ENCODE data around the gene SLC4A4.

Gene SLC4A4

DNA sequence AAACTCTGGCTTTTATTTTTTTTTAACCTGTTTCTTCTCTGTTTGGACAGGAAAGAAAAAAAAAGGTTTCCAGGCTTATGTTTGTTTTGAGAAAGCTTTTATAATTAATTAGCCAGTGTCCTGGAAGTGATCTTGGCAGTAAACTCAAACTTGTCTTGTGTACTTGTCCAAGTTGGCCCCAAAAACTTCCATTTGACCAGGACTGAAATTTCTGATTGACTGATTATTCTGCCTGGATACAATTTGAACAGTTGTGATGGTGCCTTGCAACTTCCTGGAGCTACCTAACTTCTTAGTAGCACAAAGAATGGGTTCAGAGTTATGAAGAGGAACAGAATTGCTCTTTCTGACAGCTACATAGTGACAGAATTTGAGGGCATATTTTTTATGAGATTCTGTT lies 62.0 kb downstream of the SLC4A4 start:
- H3K4me2 ChIP-seq (ENCODE audit: low read depth, low read length, poor library complexity, severe bottlenecking) = no peak overlapping the region
- H3K27ac ChIP-seq (ENCODE audit: low read depth, low read length) = no peak overlapping the region
- H3K9ac ChIP-seq (ENCODE audit: low read length) = no peak overlapping the region
- H2AFZ ChIP-seq (ENCODE audit: low read depth, low read length, severe bottlenecking) = no peak overlapping the region
- H3K4me3 ChIP-seq (ENCODE audit: insufficient read depth, low read length, poor library complexity, severe bottlenecking) = no peak overlapping the region
- H3F3A ChIP-seq (ENCODE audit: insufficient read depth) = no peaks in the 10 kb centered on the region
- no peaks in the 10 kb centered on the region for H3K9me2 ChIP-seq (replicated peaks; ENCODE audit: insufficient read depth, low read length)
- H3K79me2 ChIP-seq (ENCODE audit: insufficient read depth, low read length) = no peaks in the 10 kb centered on the region
- H4K20me1 ChIP-seq (ENCODE audit: low read depth, low read length) = no peaks in the 10 kb centered on the region
- H3K36me3 ChIP-seq (ENCODE audit: low read length) = no peaks in the 10 kb centered on the region
- H3K9me3 ChIP-seq (ENCODE audit: insufficient read depth, low read length) = no peaks in the 10 kb centered on the region
- no peaks in the 10 kb centered on the region for H3K27me3 ChIP-seq (ENCODE audit: low read length)
- no peak for TF ChIP-seq EZH2phosphoT487 (conservative IDR thresholded peaks at IDR 0.05; ENCODE audit: low read length)
- TF ChIP-seq, protein P1, sequence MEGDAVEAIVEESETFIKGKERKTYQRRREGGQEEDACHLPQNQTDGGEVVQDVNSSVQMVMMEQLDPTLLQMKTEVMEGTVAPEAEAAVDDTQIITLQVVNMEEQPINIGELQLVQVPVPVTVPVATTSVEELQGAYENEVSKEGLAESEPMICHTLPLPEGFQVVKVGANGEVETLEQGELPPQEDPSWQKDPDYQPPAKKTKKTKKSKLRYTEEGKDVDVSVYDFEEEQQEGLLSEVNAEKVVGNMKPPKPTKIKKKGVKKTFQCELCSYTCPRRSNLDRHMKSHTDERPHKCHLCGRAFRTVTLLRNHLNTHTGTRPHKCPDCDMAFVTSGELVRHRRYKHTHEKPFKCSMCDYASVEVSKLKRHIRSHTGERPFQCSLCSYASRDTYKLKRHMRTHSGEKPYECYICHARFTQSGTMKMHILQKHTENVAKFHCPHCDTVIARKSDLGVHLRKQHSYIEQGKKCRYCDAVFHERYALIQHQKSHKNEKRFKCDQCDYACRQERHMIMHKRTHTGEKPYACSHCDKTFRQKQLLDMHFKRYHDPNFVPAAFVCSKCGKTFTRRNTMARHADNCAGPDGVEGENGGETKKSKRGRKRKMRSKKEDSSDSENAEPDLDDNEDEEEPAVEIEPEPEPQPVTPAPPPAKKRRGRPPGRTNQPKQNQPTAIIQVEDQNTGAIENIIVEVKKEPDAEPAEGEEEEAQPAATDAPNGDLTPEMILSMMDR (IDR thresholded peaks at IDR 0.05; ENCODE audit: insufficient read depth, low read length, poor library complexity, severe bottlenecking) = no peak

DNA sequence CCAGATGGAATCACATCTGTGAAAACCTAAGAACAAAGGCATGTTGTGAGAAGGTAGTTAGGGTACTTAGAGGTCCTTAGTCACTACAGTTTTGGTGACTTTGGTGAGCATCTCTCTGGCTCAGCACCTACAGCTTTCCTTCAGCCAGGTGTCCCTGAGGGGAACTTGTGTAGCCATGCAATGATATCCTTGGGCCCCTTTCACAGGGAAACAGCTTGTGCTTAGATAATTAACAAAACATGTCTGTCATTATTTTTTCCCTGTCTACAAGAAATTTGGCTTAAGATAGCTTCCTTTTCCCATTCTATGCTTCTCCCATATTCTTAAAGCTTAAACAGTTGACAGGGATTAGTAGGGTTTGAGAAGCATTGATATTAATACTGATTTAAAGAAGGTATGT lies 63.8 kb downstream of the SLC4A4 start:
- no peak for TF ChIP-seq EZH2phosphoT487 (conservative IDR thresholded peaks at IDR 0.05; ENCODE audit: low read length)
- TF ChIP-seq, protein P1 (IDR thresholded peaks at IDR 0.05; ENCODE audit: insufficient read depth, low read length, poor library complexity, severe bottlenecking) = no peak
- no peaks in the 10 kb centered on the region for H3K79me2 ChIP-seq (ENCODE audit: insufficient read depth, low read length)
- H3K9me2 ChIP-seq (replicated peaks; ENCODE audit: insufficient read depth, low read length) = no peaks in the 10 kb centered on the region
- no peak overlapping the region for H3K27ac ChIP-seq (ENCODE audit: low read depth, low read length)
- H2AFZ ChIP-seq (ENCODE audit: low read depth, low read length, severe bottlenecking) = no peak overlapping the region
- H3K36me3 ChIP-seq (ENCODE audit: low read length) = no peaks in the 10 kb centered on the region
- no peaks in the 10 kb centered on the region for H3F3A ChIP-seq (ENCODE audit: insufficient read depth)
- H3K9ac ChIP-seq (ENCODE audit: low read length) = no peak overlapping the region
- no peaks in the 10 kb centered on the region for H3K9me3 ChIP-seq (ENCODE audit: insufficient read depth, low read length)
- no peak overlapping the region for H3K4me3 ChIP-seq (ENCODE audit: insufficient read depth, low read length, poor library complexity, severe bottlenecking)
- H4K20me1 ChIP-seq (ENCODE audit: low read depth, low read length) = no peaks in the 10 kb centered on the region
- no peak overlapping the region for H3K4me2 ChIP-seq (ENCODE audit: low read depth, low read length, poor library complexity, severe bottlenecking)
- no peaks in the 10 kb centered on the region for H3K27me3 ChIP-seq (ENCODE audit: low read length)

DNA sequence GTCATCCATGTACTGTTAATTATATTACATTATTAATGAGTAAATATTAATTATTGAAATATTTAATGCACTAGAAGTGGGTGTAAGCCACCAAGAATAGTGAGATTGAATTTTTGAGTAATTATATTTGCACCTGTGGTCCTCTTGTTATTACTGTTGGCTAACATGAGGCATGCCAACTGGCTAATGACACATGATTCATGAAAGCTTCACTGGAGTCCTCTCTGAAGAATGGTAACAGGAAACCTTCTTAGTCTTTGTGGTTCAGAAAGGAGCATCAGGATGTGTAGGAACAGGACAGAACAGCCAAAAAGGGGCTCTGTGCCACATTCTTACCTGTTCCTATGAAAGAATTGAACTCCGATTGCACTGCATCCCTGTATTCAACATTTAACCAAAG lies 65.2 kb downstream of the SLC4A4 start:
- H3K9me3 ChIP-seq (ENCODE audit: insufficient read depth, low read length) = no peaks in the 10 kb centered on the region
- no peaks in the 10 kb centered on the region for H4K20me1 ChIP-seq (ENCODE audit: low read depth, low read length)
- H3K4me3 ChIP-seq (ENCODE audit: insufficient read depth, low read length, poor library complexity, severe bottlenecking) = no peak overlapping the region
- H3K9ac ChIP-seq (ENCODE audit: low read length) = no peak overlapping the region
- TF ChIP-seq, protein P1 (IDR thresholded peaks at IDR 0.05; ENCODE audit: insufficient read depth, low read length, poor library complexity, severe bottlenecking) = no peak
- TF ChIP-seq EZH2phosphoT487 (conservative IDR thresholded peaks at IDR 0.05; ENCODE audit: low read length) = no peak
- no peaks in the 10 kb centered on the region for H3F3A ChIP-seq (ENCODE audit: insufficient read depth)
- no peak overlapping the region for H3K4me2 ChIP-seq (ENCODE audit: low read depth, low read length, poor library complexity, severe bottlenecking)
- no peaks in the 10 kb centered on the region for H3K27me3 ChIP-seq (ENCODE audit: low read length)
- no peaks in the 10 kb centered on the region for H3K36me3 ChIP-seq (ENCODE audit: low read length)
- no peaks in the 10 kb centered on the region for H3K9me2 ChIP-seq (replicated peaks; ENCODE audit: insufficient read depth, low read length)
- no peak overlapping the region for H3K27ac ChIP-seq (ENCODE audit: low read depth, low read length)
- no peak overlapping the region for H2AFZ ChIP-seq (ENCODE audit: low read depth, low read length, severe bottlenecking)
- H3K79me2 ChIP-seq (ENCODE audit: insufficient read depth, low read length) = no peaks in the 10 kb centered on the region
